Esophagus (tissue), 2 donors: ENCODE results near the gene METTL3. TPM values are rescaled to one million over a fixed set of nuclear protein-coding genes. Genes with fewer than 3 reads are reported as not detected.
A peak's percentile ranks its signal among the peaks of the same experiment; 100 is the strongest.

Experiments
- H3K27ac ChIP-seq, 2 donors: one replicate each; pipeline ENCODE4 v1.5.1; 2013; ENCODE audit warnings: low read depth in 2 of 2, mild to moderate bottlenecking in 2 of 2, inconsistent platforms in 1 of 2, low read length in 1 of 2, moderate library complexity in 1 of 2
- H3K27me3 ChIP-seq, 2 donors: one replicate each; pipeline ENCODE4 v1.6.1; 2013; ENCODE audit warnings: low read length in 2 of 2, control low read depth in 1 of 2, mild to moderate bottlenecking in 1 of 2; ENCODE audit not compliant: insufficient read depth in 2 of 2, control insufficient read depth in 1 of 2
- H3K36me3 ChIP-seq, 2 donors: one replicate each; pipeline ENCODE4 v1.6.1; 2013; ENCODE audit warnings: low read length in 1 of 2; ENCODE audit not compliant: control insufficient read depth in 2 of 2, insufficient read depth in 2 of 2
- H3K4me1 ChIP-seq, 2 donors: one replicate each; pipeline ENCODE4 v1.6.1; 2013; ENCODE audit warnings: low read length in 1 of 2; ENCODE audit not compliant: control insufficient read depth in 2 of 2, insufficient read depth in 2 of 2
- H3K4me3 ChIP-seq, 2 donors: one replicate each; pipeline ENCODE4 v1.5.1; 2013; ENCODE audit warnings: low read length in 2 of 2, mild to moderate bottlenecking in 2 of 2, low read depth in 1 of 2, moderate library complexity in 1 of 2
- H3K9me3 ChIP-seq, 2 donors: one replicate each; pipeline ENCODE4 v1.6.1; 2013; ENCODE audit warnings: mild to moderate bottlenecking in 2 of 2, low read depth in 1 of 2, low read length in 1 of 2, moderate library complexity in 1 of 2; ENCODE audit not compliant: control insufficient read depth in 2 of 2, insufficient read depth in 1 of 2
- WGBS, 2 donors: extraction: QIAGEN DNeasy Blood & Tissue Kit; methylation state at CpG; one replicate each; pipeline ENCODE4 v1.1.7; 2013; 5-methylcytosine and 5-hydroxymethylcytosine counted together
- polyA plus RNA-seq, 2 donors: library from polyadenylated mRNA; stranded (reverse); fragments of 200-250 nt; gene quantifications; one replicate each; pipeline ENCODE4 v1.2.3, GENCODE V29; 2013
- donor health status: healthy with polysubstance abuse.
- donor health status: Bipolar disorder and iron deficiency.

Gene METTL3
- polyA plus RNA-seq, 2 donors = 26.0 to 34.6 TPM

DNA sequence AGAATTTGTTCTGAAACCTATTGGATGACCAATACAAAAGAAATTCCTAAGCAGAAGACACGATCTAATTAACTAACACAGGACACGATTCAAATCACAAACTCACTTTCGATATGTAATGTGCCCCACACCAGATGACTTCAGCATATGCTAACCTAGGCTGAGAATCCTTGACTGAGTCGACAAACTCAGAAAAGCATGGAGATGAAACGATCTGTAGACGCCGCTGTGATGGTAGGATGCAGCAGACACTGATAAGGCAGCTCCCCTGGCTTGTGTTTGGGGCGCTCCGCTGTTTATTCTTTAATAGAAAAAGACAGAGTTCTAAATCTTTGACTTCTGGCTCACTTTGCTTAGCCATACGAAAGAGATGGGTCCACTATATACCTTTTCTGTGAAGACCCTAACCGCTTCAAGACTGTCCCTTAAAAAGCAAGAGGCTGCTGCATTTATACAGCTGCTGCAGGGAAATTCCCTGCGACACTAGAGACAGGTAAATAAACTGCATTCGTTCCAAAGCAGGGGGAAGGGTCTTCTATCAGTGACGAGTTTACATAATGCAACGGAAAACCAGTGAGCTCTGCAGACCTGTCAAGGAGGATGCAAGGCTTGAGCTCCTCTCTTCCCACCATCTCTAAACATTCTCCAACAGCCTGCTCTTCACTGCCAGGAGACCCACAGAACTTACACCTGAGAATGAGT, 56.1 kb downstream of the METTL3 start:
- Histone ChIP-seq H3K27me3 (no peaks in the 10 kb centered on the region), H3K4me3 (peak overlapping the region; percentile 74 to 99), H3K9me3 (no peaks in the 10 kb centered on the region), H3K4me1 (peaks cover 0 to 2% of the 10 kb centered on the region in 2 donors), H3K36me3 (no peaks in the 10 kb centered on the region), H3K27ac (peak overlapping the region; percentile 92 to 99)
- 18% methylated on average over 15 of the region's 15 CpGs for WGBS, 2 donors

GRCh38 chr14:21449899-21450216, 61.3 kb downstream of the METTL3 start:
- no peak overlapping the region for H3K4me3 ChIP-seq
- no peaks in the 10 kb centered on the region for H3K36me3 ChIP-seq
- H3K27me3 ChIP-seq = no peaks in the 10 kb centered on the region
- H3K27ac ChIP-seq = no peak overlapping the region
- H3K9me3 ChIP-seq = no peaks in the 10 kb centered on the region
- 84 to 92% methylated on average over 1 of the region's 1 CpG for WGBS, 2 donors
- H3K4me1 ChIP-seq = peaks cover 0 to 2% of the 10 kb centered on the region in 2 donors

Other genes starting within 250 kb of the METTL3 start
- 100 to 1,000 TPM; 431 to 699 TPM for gene HNRNPC, start 241.9 kb downstream of the METTL3 start, polyA plus RNA-seq
- under 1 TPM; 0.11 to 0.14 TPM for gene RPGRIP1, start 231.3 kb downstream of the METTL3 start, polyA plus RNA-seq
- gene SUPT16H, start 127.3 kb downstream of the METTL3 start, polyA plus RNA-seq = 10 to 100 TPM; 29.2 to 39.4 TPM
- 10 to 100 TPM; 22.4 to 27.2 TPM for gene CHD8, start 55.2 kb downstream of the METTL3 start, polyA plus RNA-seq
- gene RAB2B, start 34.4 kb downstream of the METTL3 start, polyA plus RNA-seq = 1 to 10 TPM; 6.8 to 7.0 TPM
- 10 to 100 TPM; 16.6 to 36.0 TPM for gene TOX4, start 34.1 kb downstream of the METTL3 start, polyA plus RNA-seq
- gene SALL2, start 15.0 kb upstream of the METTL3 start, polyA plus RNA-seq = 1 to 10 TPM in 1 of 2 donors, under 1 TPM in 1; 0.98 to 1.8 TPM
- gene OR10G3, start 68.7 kb upstream of the METTL3 start, polyA plus RNA-seq = not detected
- not detected for gene OR10G2, start 123.6 kb upstream of the METTL3 start, polyA plus RNA-seq
- not detected for gene OR4E2, start 142.5 kb upstream of the METTL3 start, polyA plus RNA-seq
- not detected for gene OR4E1, start 162.5 kb upstream of the METTL3 start, polyA plus RNA-seq